Transverse colon (tissue), 3 donors: ENCODE measurements around the gene LYRM9.
"Not testable (repeated sequence)": the region's sequence is repeated elsewhere in the genome, so short reads cannot be mapped to it uniquely, and the experiment has no call there.

Experiments used
- POLR2A ChIP-seq: fragments of 450-650 bp; IDR thresholded peaks from one replicate; pipeline ENCODE4 v1.6.1; 2016; ENCODE audit warnings: antibody characterized with exemption, mild to moderate bottlenecking, moderate library complexity
- TF ChIP-seq, protein P1 (sequence below), 5 experiments: fragments of 200-600 bp in 3 of 5; fragments of 450-650 bp in 2 of 5; sonication (generic) in 3 of 5; IDR thresholded peaks; 1 replicate in 2 of 5; 2 replicates in 3 of 5; pipeline ENCODE4 v1.5.1; 2016 to 2017; ENCODE audit warnings: antibody characterized with exemption in 5 of 5, inconsistent platforms in 3 of 5, mild to moderate bottlenecking in 2 of 5, moderate library complexity in 1 of 5

- TF ChIP-seq POLR2A: not testable (repeated sequence)
- TF ChIP-seq, protein P1, sequence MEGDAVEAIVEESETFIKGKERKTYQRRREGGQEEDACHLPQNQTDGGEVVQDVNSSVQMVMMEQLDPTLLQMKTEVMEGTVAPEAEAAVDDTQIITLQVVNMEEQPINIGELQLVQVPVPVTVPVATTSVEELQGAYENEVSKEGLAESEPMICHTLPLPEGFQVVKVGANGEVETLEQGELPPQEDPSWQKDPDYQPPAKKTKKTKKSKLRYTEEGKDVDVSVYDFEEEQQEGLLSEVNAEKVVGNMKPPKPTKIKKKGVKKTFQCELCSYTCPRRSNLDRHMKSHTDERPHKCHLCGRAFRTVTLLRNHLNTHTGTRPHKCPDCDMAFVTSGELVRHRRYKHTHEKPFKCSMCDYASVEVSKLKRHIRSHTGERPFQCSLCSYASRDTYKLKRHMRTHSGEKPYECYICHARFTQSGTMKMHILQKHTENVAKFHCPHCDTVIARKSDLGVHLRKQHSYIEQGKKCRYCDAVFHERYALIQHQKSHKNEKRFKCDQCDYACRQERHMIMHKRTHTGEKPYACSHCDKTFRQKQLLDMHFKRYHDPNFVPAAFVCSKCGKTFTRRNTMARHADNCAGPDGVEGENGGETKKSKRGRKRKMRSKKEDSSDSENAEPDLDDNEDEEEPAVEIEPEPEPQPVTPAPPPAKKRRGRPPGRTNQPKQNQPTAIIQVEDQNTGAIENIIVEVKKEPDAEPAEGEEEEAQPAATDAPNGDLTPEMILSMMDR (IDR thresholded peaks at IDR 0.05): not testable (repeated sequence)
These were observed 63.9 kb downstream of the LYRM9 start for GRCh38 chr17:27829143-27829711.
